Endothelial cell of umbilical vein (primary cell): ENCODE measurements around the gene HAUS3. TPM values are rescaled to one million over a fixed set of nuclear protein-coding genes. Genes with fewer than 3 reads are reported as not detected.

Experiments used
- BruUV-seq: library from RNA; stranded (reverse); fragments of 400-500 nt; replicated peaks from 2 replicates; lab custom pipeline; 2021; lab: Mats Ljungman, UMichigan
- CTCF ChIA-PET: fragments of 300-600, 350-600 bp; sonication (Branson Sonifier 250); formaldehyde crosslinking; loops from one replicate; lab custom pipeline; 2021; ENCODE audit warnings: antibody characterized with exemption, inconsistent platforms; lab: Charles Lee
- POLR2A ChIA-PET: fragments of 300-600, 350-600 bp; sonication (Branson Sonifier 250); formaldehyde crosslinking; loops from one replicate; lab custom pipeline; 2021; ENCODE audit warnings: antibody characterized with exemption, inconsistent platforms; lab: Charles Lee
- DNase-seq: peaks from one replicate; pipeline ENCODE4 v3.0.0-alpha.2; 2011; ENCODE audit warnings: low read depth, low spot score
- FAIRE-seq: peaks from 2 replicates; lab custom pipeline; 2011; peaks lifted over from hg19 to GRCh38; lab: Jason Lieb, UNC
- H2AFZ ChIP-seq: 2 replicates; pipeline ENCODE4 v1.6.0; 2012; ENCODE audit warnings: low read depth, low read length, control low read depth, inconsistent platforms
- H3K27ac ChIP-seq: 2 replicates; pipeline ENCODE4 v1.5.1; 2011; ENCODE audit warnings: low read depth, mild to moderate bottlenecking, control low read depth, low read length, moderate library complexity; ENCODE audit not compliant: insufficient read depth
- H3K27me3 ChIP-seq, 2 experiments: 2 replicates each; pipeline versions ENCODE4 v1.6.0 to v1.6.1; 2011; ENCODE audit warnings: low read length in 2 of 2, mixed read lengths in 1 of 2; ENCODE audit not compliant: control insufficient read depth in 2 of 2, insufficient read depth in 2 of 2
- H3K36me3 ChIP-seq, 2 experiments: 2 replicates in 1 of 2; 3 replicates in 1 of 2; pipeline ENCODE4 v1.5.1; 2011; ENCODE audit warnings: low read length in 2 of 2, mild to moderate bottlenecking in 1 of 2, moderate library complexity in 1 of 2; ENCODE audit not compliant: control insufficient read depth in 2 of 2, insufficient read depth in 2 of 2; ENCODE audit errors: extremely low read depth in 1 of 2
- H3K4me1 ChIP-seq: 3 replicates; pipeline ENCODE4 v1.5.1; 2011; ENCODE audit warnings: mild to moderate bottlenecking, low read length; ENCODE audit not compliant: control insufficient read depth, insufficient read depth; ENCODE audit errors: extremely low read depth
- H3K4me2 ChIP-seq: 2 replicates; pipeline ENCODE4 v1.6.1; 2011; ENCODE audit warnings: low read length, control low read depth, mixed read lengths; ENCODE audit not compliant: insufficient read depth
- H3K4me3 ChIP-seq, 3 experiments: fragments of 200-600 bp in 1 of 3; sonication (generic), shearing (Covaris generic) in 1 of 3; replicated peaks in 1 of 3; 2 replicates each; pipeline ENCODE4 v1.5.1; 2011 to 2016; ENCODE audit warnings: control low read depth in 3 of 3, low read length in 3 of 3, mild to moderate bottlenecking in 2 of 3, inconsistent platforms in 1 of 3, low read depth in 1 of 3, moderate library complexity in 1 of 3; ENCODE audit not compliant: insufficient read depth in 1 of 3
- H3K79me2 ChIP-seq: 2 replicates; pipeline ENCODE4 v1.6.0; 2012; ENCODE audit warnings: low read length, inconsistent platforms; ENCODE audit not compliant: control insufficient read depth, insufficient read depth
- H3K9ac ChIP-seq: replicated peaks from 2 replicates; pipeline ENCODE3; 2011; ENCODE audit warnings: low read length, control low read depth; ENCODE audit not compliant: insufficient read depth; ENCODE audit errors: extremely low read depth
- H3K9me1 ChIP-seq: replicated peaks from 3 replicates; pipeline ENCODE4 v1.6.0; 2011; ENCODE audit warnings: mild to moderate bottlenecking, low read length; ENCODE audit not compliant: control insufficient read depth, insufficient read depth; ENCODE audit errors: extremely low read depth
- H3K9me3 ChIP-seq: replicated peaks from 2 replicates; pipeline ENCODE4 v1.5.1; 2012; ENCODE audit warnings: low read length, inconsistent platforms; ENCODE audit not compliant: control insufficient read depth, insufficient read depth
- H4K20me1 ChIP-seq: replicated peaks from 2 replicates; pipeline ENCODE3; 2011; ENCODE audit warnings: mild to moderate bottlenecking, low read length; ENCODE audit not compliant: control insufficient read depth, insufficient read depth; ENCODE audit errors: extremely low read depth
- CTCF ChIP-seq, 2 donors: IDR thresholded peaks; 1 replicate in 1 of 2; 2 replicates in 1 of 2; pipeline ENCODE4 v1.5.1; 2011; ENCODE audit warnings: low read length in 2 of 2, mild to moderate bottlenecking in 2 of 2, moderate library complexity in 2 of 2, control low read depth in 1 of 2, inconsistent platforms in 1 of 2, low read depth in 1 of 2; ENCODE audit not compliant: insufficient read depth in 1 of 2; ENCODE audit errors: extremely low read depth in 1 of 2
- EZH2 ChIP-seq: IDR thresholded peaks from 2 replicates; pipeline ENCODE4 v1.6.1; 2012; ENCODE audit warnings: borderline replicate concordance, low read depth, mild to moderate bottlenecking, moderate library complexity, low read length, inconsistent platforms; ENCODE audit not compliant: severe bottlenecking
- FOS ChIP-seq: IDR thresholded peaks from 2 replicates; pipeline ENCODE4 v1.6.1; 2011; ENCODE audit warnings: mild to moderate bottlenecking, low read length, moderate library complexity, borderline replicate concordance; ENCODE audit not compliant: insufficient read depth
- GATA2 ChIP-seq: IDR thresholded peaks from 2 replicates; pipeline ENCODE4 v1.7.0; 2011; ENCODE audit warnings: low read depth, mild to moderate bottlenecking, moderate library complexity, mixed read lengths, low read length; ENCODE audit not compliant: insufficient read length, insufficient read depth
- JUN ChIP-seq: IDR thresholded peaks from 2 replicates; pipeline ENCODE4 v1.6.1; 2011; ENCODE audit warnings: borderline replicate concordance, low read depth; ENCODE audit not compliant: insufficient read length, insufficient read depth
- MYC ChIP-seq: IDR thresholded peaks from one replicate; pipeline ENCODE4 v1.6.1; 2011; ENCODE audit warnings: mild to moderate bottlenecking, low read depth, low read length
- POLR2A ChIP-seq: IDR thresholded peaks from 2 replicates; pipeline ENCODE4 v1.6.1; 2012; ENCODE audit warnings: low read depth, mild to moderate bottlenecking, control low read depth, low read length
- POLR2AphosphoS5 ChIP-seq: IDR thresholded peaks from 2 replicates; pipeline ENCODE4 v1.6.1; 2012; ENCODE audit warnings: low read depth, mild to moderate bottlenecking, control low read depth, low read length, moderate library complexity; ENCODE audit not compliant: insufficient read depth
- dilution Hi-C: fragments of 300-500 bp; cut with MboI; formaldehyde crosslinking; loops from one replicate; pipeline ENCODE4 v1.15.0; 2019; ENCODE audit warnings: low sequenced_read_pairs; ENCODE audit not compliant: extremely low pct_ligation_motif_present
- intact Hi-C: fragments of 100-400 bp; cut with micrococcal nuclease; formaldehyde crosslinking; loops from one replicate; pipeline ENCODE4 v1.10.0; 2022
- polyA plus RNA-seq, 4 experiments: library from polyadenylated mRNA; depleted of rRNA in 3 of 4; stranded (reverse) in 3 of 4; unstranded in 1 of 4; fragments of >200 nt; gene quantifications; 2 replicates each; pipeline versions ENCODE4 v1.2.1 to v1.2.3, GENCODE V29; 2011 to 2012; ENCODE audit warnings: missing spikeins in 1 of 4
- total RNA-seq: library from RNA; stranded (reverse); gene quantifications from 2 replicates; pipeline ENCODE4 v1.2.3, GENCODE V29; 2021
- TF ChIP-seq, protein P1 (sequence below): IDR thresholded peaks from 2 replicates; pipeline ENCODE4 v1.6.1; 2011; ENCODE audit not compliant: insufficient read depth, insufficient read length

The HAUS3 gene
- total and polyA plus RNA-seq, 2 donors (not counting 3 experiments of a cell fraction or from before 2014, with no cell fraction given) = 4.4 to 15.9 TPM

DNA sequence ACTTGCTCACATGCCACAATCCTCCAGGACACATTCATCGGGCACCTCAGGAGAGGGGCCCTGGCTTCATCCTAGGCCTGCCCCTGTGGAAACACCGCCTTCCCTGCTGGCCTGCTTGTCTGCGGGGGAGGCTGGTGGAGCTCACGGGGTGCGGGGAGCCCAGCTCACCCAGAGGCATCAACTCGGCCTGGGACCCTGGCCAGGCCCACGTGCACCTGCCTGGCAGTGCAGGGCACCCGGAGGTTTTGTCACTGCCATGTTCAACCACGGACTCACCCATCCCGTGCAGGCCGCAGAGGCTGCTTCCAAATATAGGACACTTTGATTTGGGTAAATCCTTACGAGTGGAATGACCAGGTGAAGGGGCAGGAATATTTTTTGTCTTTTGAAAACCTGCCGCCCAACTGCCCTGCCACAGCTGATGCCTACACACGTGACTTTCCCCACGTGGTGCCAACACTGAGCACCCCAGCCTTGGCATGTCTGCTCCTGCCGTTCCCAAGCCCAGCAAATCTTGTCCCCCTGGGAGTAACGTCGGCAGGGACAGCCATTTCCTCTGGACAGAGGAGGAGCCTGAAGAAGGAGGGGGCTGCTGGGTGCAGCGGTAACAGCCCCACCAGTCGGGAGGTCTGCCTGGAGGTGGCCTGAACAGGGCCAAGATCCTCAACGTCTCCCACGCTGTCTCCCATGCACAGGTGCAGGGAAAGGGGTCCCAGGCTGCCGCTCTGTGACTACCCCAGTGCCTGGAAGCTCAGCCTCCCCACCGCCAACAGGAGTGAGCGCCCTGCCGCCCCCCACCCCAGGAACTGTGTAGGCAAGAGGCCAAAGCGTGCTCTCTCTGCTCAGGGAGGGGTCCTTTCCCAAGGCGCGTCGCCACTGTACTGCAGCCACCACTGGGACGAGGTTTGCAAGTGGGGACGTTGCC lies 11.5 kb upstream of the HAUS3 start:
- intact Hi-C loops = no loop called here
- Histone ChIP-seq H4K20me1 (no peaks in the 10 kb centered on the region), H3K9ac (no peak overlapping the region), H3K4me3 (no peak overlapping the region), H3K27me3 (no peaks in the 10 kb centered on the region), H2AFZ (no peak overlapping the region), H3K27ac (no peak overlapping the region), H3K4me1 (peaks cover 14% of the 10 kb centered on the region), H3K4me2 (no peak overlapping the region), H3K36me3 (peaks cover 2 to 49% of the 10 kb centered on the region in 2 experiments), H3K9me1 (no peaks in the 10 kb centered on the region), H3K79me2 (no peaks in the 10 kb centered on the region), H3K9me3 (no peaks in the 10 kb centered on the region)
- dilution Hi-C loops = no loop called here
- DNase-seq (no peak), FAIRE-seq (no peak)
- POLR2A ChIA-PET = interaction anchor here (0.6 kb wide), 1 partner anchor 10 kb away, joined by 3 read pairs; no protein-coding TSS in a partner anchor
- CTCF ChIA-PET = no interaction called here
- no TSS peak for BruUV-seq
- TF ChIP-seq JUN = no peak
- TF ChIP-seq, protein P1, sequence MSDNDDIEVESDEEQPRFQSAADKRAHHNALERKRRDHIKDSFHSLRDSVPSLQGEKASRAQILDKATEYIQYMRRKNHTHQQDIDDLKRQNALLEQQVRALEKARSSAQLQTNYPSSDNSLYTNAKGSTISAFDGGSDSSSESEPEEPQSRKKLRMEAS = no peak
- no peak for TF ChIP-seq POLR2A
- no peak for TF ChIP-seq POLR2AphosphoS5
- no peak for TF ChIP-seq CTCF (IDR thresholded peaks at IDR 0.05; ENCODE audit: extremely low read depth in 1 of 2, insufficient read depth in 1 of 2, low read depth in 1 of 2, low read length in 2 of 2)
- no peak for TF ChIP-seq EZH2
- no peak for TF ChIP-seq GATA2
- no peak for TF ChIP-seq MYC
- no peak for TF ChIP-seq FOS
